Neural cell (in vitro differentiated cells): ENCODE data around the gene SERTAD1. TPM values are rescaled to one million over a fixed set of nuclear protein-coding genes. Genes with fewer than 3 reads are reported as not detected.

Experiments used
- H2AFZ ChIP-seq: fragments of 200-600, 300-800 bp; sonication (generic), shearing (Covaris generic); 2 replicates; pipeline ENCODE4 v1.6.0; 2014; ENCODE audit warnings: low read depth, mild to moderate bottlenecking, antibody characterized with exemption, low read length, moderate library complexity
- H3F3A ChIP-seq: fragments of 200-600 bp; shearing (Covaris generic); 2 replicates; pipeline ENCODE4 v1.6.1; 2016; ENCODE audit warnings: mild to moderate bottlenecking, moderate library complexity, mixed read lengths, antibody characterized with exemption, low read length; ENCODE audit not compliant: insufficient read depth, poor library complexity, severe bottlenecking
- H3K27ac ChIP-seq: fragments of 200-600, 300-800 bp; sonication (generic), shearing (Covaris generic); 2 replicates; pipeline ENCODE4 v1.5.1; 2014; ENCODE audit warnings: mild to moderate bottlenecking, low read length, moderate library complexity
- H3K27me3 ChIP-seq: fragments of 300-800, 200-600 bp; sonication (generic), shearing (Covaris generic); 2 replicates; pipeline ENCODE4 v1.6.0; 2014; ENCODE audit warnings: mild to moderate bottlenecking, low read depth, low read length, moderate library complexity; ENCODE audit not compliant: insufficient read depth
- H3K36me3 ChIP-seq: fragments of 300-800, 200-600 bp; sonication (generic), shearing (Covaris generic); 2 replicates; pipeline ENCODE4 v1.5.1; 2014; ENCODE audit warnings: mild to moderate bottlenecking, antibody characterized with exemption, low read length, moderate library complexity; ENCODE audit not compliant: insufficient read depth
- H3K4me2 ChIP-seq: fragments of 300-800, 200-600 bp; sonication (generic), shearing (Covaris generic); 2 replicates; pipeline ENCODE4 v1.6.0; 2014; ENCODE audit warnings: mild to moderate bottlenecking, low read length
- H3K4me3 ChIP-seq: fragments of 300-800, 200-600 bp; sonication (generic), shearing (Covaris generic); 2 replicates; pipeline ENCODE4 v1.5.1; 2014; ENCODE audit warnings: mild to moderate bottlenecking, low read length, moderate library complexity
- H3K79me2 ChIP-seq: fragments of 200-600 bp; shearing (Covaris generic); replicated peaks from 2 replicates; pipeline ENCODE4 v1.6.0; 2014; ENCODE audit warnings: mild to moderate bottlenecking, low read length, moderate library complexity; ENCODE audit not compliant: insufficient read depth
- H3K9ac ChIP-seq: fragments of 300-800, 200-600 bp; sonication (generic), shearing (Covaris generic); 2 replicates; pipeline ENCODE4 v1.6.1; 2016; ENCODE audit warnings: mild to moderate bottlenecking, low read length, mixed read lengths
- H3K9me2 ChIP-seq: fragments of 200-600 bp; shearing (Covaris generic); 2 replicates; pipeline ENCODE4 v1.6.1; 2016; ENCODE audit warnings: mild to moderate bottlenecking, low read length, mixed read lengths; ENCODE audit not compliant: insufficient read depth
- H3K9me3 ChIP-seq: fragments of 200-600, 300-800 bp; sonication (generic), shearing (Covaris generic); 2 replicates; pipeline ENCODE4 v1.6.1; 2016; ENCODE audit warnings: mild to moderate bottlenecking, mixed run types, low read length, moderate library complexity, mixed read lengths
- H4K20me1 ChIP-seq: fragments of 200-600 bp; shearing (Covaris generic); 2 replicates; pipeline ENCODE4 v1.6.1; 2016; ENCODE audit warnings: mild to moderate bottlenecking, mixed run types; ENCODE audit not compliant: insufficient read depth
- CTCF ChIP-seq: fragments of 450-650 bp; IDR thresholded peaks from 2 replicates; pipeline ENCODE4 v1.5.1; 2014; ENCODE audit warnings: antibody characterized with exemption, mild to moderate bottlenecking, moderate library complexity; ENCODE audit not compliant: poor library complexity, severe bottlenecking
- EP300 ChIP-seq: fragments of 450-650 bp; conservative IDR thresholded peaks from 2 replicates; pipeline ENCODE4 v1.6.1; 2014; ENCODE audit warnings: antibody characterized with exemption, mild to moderate bottlenecking, moderate library complexity; ENCODE audit not compliant: poor library complexity, severe bottlenecking
- EZH2 ChIP-seq: fragments of 200-600, 300-800 bp; shearing (Covaris generic), sonication (generic); IDR thresholded peaks from 2 replicates; pipeline ENCODE4 v1.6.1; 2014; ENCODE audit warnings: antibody characterized with exemption, low read length, borderline replicate concordance, mild to moderate bottlenecking; ENCODE audit not compliant: insufficient read depth, poor library complexity, severe bottlenecking
- MXI1 ChIP-seq: fragments of 450-650 bp; conservative IDR thresholded peaks from 2 replicates; pipeline ENCODE4 v1.6.1; 2014; ENCODE audit warnings: antibody characterized with exemption, mild to moderate bottlenecking; ENCODE audit not compliant: poor library complexity, severe bottlenecking
- POLR2AphosphoS5 ChIP-seq: IDR thresholded peaks from 2 replicates; pipeline ENCODE4 v1.6.1; 2012
- RAD21 ChIP-seq: fragments of 450-650 bp; conservative IDR thresholded peaks from 2 replicates; pipeline ENCODE4 v1.6.1; 2014; ENCODE audit warnings: antibody characterized with exemption, mild to moderate bottlenecking, moderate library complexity
- REST ChIP-seq: IDR thresholded peaks from 2 replicates; pipeline ENCODE4 v1.6.1; 2012; ENCODE audit warnings: borderline replicate concordance
- SMC3 ChIP-seq: fragments of 450-650 bp; conservative IDR thresholded peaks from 2 replicates; pipeline ENCODE4 v1.6.1; 2014; ENCODE audit warnings: antibody characterized with exemption, mild to moderate bottlenecking, moderate library complexity; ENCODE audit not compliant: poor library complexity
- TAF1 ChIP-seq: IDR thresholded peaks from 2 replicates; pipeline ENCODE4 v1.6.1; 2012; ENCODE audit warnings: low read depth
- polyA plus RNA-seq: library from polyadenylated mRNA; depleted of rRNA; stranded (reverse); fragments of >200 nt; gene quantifications from 2 replicates; pipeline ENCODE4 v1.2.3, GENCODE V29; 2014

Gene SERTAD1
- polyA plus RNA-seq, 1 donor from 2014 or later, result 3.3 TPM

- no peaks in the 10 kb centered on the region for H4K20me1 ChIP-seq
- no peak overlapping the region for H3K9ac ChIP-seq
- no peaks in the 10 kb centered on the region for H3F3A ChIP-seq
- no peak overlapping the region for H3K4me2 ChIP-seq
- no peaks in the 10 kb centered on the region for H3K9me2 ChIP-seq
- TF ChIP-seq SMC3 (no peak), POLR2AphosphoS5 (no peak), TAF1 (no peak), MXI1 (no peak)
- no peaks in the 10 kb centered on the region for H3K79me2 ChIP-seq
- no peak overlapping the region for H3K27ac ChIP-seq
- no peaks in the 10 kb centered on the region for H3K27me3 ChIP-seq
- H2AFZ ChIP-seq, result no peak overlapping the region
- H3K9me3 ChIP-seq, result no peaks in the 10 kb centered on the region
- no peak overlapping the region for H3K4me3 ChIP-seq
- peaks cover 7% of the 10 kb centered on the region for H3K36me3 ChIP-seq
Measured at GRCh38 chr19:40377876-40378385, 47.9 kb downstream of the SERTAD1 start.

GRCh38 chr19:40376286-40376862 is 49.4 kb downstream of the SERTAD1 start:
- Histone ChIP-seq H4K20me1 (no peaks in the 10 kb centered on the region), H2AFZ (no peak overlapping the region), H3K9ac (no peak overlapping the region), H3K27ac (no peak overlapping the region), H3K27me3 (no peaks in the 10 kb centered on the region), H3K4me2 (no peak overlapping the region), H3K4me3 (no peak overlapping the region), H3K36me3 (peaks cover 11% of the 10 kb centered on the region), H3K9me2 (no peaks in the 10 kb centered on the region), H3F3A (no peaks in the 10 kb centered on the region), H3K9me3 (no peaks in the 10 kb centered on the region), H3K79me2 (no peaks in the 10 kb centered on the region)
- TF ChIP-seq CTCF (no peak), REST (no peak), EZH2 (no peak), EP300 (no peak), RAD21 (no peak), POLR2AphosphoS5 (no peak), TAF1 (no peak), MXI1 (no peak), SMC3 (no peak)
